HG03097 (cell line): ENCODE data around the gene RASA4B.
A peak's percentile ranks its signal among the peaks of the same experiment; 100 is the strongest.
"Not testable (repeated sequence)": the region's sequence is repeated elsewhere in the genome, so short reads cannot be mapped to it uniquely, and the experiment has no call there.

ENCODE experiments used
- ATAC-seq: cut with Tn5 transposase; IDR thresholded peaks from one replicate; pipeline ENCODE4 v1.9.1; 2021; ENCODE audit not compliant: unreplicated experiment, low FRiP score

Gene RASA4B

DNA sequence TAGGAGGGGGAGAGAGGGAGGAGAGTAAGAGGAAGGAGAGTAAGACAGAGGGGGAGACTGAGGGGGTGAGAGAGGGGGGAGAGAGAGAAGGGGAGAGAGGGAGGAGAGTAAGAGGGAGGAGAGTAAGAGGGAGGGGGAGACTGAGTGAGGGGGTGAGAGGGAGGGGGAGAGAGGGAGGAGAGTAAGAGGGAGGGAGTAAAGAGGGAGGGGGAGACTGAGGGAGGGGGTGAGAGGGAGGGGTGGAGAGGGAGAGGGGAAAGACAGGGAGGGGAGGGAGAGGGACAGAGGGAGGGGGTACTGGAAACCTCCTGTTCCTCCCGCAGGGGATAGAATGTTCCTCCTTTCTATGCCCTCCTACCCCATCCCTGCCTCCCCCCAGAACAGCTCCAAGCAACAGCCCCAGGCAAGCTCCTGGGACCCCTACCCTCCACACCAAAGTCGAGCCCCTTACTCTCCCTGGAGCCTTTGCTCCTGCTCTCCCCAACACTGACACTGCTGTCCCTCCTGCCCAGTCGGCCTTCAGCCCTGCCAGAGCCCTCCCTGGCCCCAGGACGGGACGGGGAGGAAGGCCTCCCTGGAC is 4.8 kb downstream of the RASA4B start:
- ATAC-seq = not testable (repeated sequence)

DNA sequence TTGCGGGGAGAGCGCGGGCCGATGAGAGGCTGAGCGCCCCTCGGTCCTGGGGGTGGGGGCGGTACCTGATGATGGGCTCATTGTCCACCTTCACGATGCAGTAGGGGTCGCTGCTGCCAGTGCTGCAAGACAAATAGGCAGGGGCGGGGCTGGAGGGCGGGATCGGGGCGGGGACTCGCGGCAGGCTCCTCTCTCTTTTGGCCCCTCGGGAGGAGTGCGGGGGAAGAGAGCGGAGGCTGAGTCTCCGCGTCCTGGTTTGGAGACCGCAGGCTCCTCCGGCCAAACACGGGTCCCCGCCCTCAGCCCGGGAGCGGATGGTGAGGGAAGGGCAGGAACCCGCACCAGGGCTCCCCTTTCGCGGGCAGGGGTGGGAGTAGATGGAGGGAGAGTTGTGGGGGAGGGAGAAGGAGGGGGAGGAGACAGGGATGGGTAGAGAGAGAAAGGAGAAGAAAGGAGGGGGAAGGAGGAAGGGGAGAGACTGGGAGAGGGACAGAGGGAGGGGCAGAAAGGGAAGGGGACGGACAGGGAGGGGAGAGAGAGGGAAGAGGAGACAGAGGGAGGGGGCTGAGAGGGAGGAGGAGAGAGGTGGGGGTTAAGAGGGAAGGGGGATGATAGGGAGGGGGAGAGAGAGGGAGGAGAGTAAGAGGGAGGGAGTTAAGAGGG is 5.6 kb downstream of the RASA4B start:
- ATAC-seq = peak; percentile 23

DNA sequence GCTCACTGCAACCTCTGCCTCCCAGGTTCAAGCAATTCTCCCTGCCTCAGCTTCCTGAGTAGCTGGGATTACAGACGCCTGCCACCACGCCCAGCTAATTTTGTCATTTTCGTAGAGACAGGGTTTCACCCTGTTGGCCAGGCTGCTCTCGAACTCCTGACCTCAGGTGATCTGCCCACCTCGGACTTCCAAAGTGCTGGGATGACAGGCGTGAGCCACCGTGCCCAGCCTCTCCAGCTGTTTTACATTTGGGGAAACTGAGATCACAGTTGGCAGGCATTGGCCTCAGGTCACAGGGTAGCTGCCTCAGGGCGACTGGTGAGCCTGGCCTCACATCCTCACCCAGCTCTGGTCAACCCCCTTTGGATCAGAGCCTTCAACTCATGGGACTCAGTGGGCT is 7.0 kb downstream of the RASA4B start:
- ATAC-seq = not testable (repeated sequence)

DNA sequence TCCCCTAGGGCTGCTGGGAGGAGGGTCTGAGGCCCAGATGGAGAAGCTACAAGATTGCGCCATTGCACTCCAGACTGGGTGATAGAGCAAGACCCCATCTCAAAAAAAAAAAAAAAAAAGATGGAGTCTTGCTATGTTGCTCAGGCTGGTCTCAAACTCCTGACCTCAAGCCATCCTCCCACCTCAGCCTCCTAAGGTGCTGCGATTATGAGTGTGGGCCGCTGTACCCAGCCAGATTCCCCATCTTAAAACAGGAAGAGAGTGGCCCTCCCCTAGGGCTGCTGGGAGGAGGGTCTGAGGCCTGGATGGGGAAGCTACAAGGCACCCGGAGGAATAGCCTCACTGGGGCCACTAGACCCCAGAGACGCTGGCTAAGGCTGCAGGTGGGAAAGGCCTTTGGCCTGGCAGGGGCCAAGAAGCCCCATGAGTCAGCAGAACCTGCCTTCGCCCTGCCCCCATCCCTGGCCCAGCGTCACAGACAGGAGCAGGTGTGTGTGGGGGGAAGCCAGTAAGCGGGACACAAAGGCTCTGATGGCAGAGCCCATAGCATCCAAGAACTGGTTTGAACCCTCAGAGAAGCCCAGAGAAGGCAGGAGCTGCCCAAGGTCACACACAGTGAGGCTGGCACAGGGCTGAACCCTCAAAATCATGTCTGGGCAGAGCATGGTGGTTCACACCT is 10.0 kb downstream of the RASA4B start:
- not testable (repeated sequence) for ATAC-seq

DNA sequence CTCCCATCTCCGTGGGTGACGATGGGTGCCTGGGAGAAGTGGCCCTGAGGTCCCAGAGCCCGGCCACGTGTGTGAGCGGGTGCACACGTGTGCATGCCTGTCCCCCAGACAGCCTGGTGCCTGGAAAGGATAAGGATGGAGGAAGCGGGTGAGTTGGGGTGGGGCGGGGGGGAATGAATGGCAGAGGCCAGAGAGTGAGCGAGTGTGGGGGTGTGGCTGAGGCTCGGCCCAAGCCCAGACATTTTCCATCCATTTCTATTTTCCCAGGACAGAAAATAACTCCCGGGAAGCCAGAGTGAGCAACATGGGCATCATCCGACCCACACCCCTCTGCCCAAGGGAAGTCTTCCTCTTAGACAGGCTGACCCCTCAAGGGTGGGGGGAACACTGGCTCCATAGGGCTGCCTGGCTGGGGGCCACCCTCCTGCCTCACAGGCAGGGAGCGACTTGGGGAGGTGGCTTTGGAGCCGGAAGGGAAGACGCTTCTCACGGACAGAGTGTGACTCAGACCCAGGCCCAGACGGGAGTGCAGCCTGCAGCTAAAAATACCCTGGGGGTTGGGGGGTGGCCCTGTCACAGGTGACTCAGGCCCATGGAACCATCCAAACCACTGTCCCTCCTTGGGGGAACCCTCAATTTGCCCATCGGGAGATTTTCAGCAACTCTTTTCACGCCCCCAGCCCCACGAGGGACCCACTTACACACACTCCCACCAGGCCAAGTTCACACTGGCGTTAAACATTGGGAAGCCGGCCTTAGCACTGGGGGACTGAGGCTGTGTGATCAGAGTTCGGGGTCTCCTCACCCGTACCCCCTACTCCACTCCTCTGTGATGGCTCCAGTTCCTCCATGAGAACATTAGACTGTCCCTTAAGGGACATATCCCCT is 12.0 kb downstream of the RASA4B start:
- ATAC-seq = not testable (repeated sequence)

DNA sequence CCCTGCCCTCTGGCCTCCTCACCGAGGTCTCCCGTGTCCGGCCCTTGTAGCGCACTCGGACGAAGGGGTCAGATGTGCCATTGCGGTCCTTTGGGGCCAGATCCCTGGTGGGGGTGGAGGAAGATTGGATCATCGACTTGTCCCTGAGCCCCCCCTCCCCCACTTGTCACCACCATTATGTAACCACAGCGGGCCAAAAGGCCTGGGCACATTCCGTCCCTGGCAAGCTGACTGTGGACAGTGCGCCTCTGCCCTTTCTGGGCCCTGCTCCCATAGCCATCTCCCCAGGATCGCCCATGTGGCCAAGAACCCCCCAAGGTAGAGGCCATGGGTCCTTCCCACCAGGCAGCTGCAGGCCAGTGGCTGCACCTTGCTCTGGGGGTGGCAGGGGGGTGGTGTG is 14.4 kb downstream of the RASA4B start:
- not testable (repeated sequence) for ATAC-seq

DNA sequence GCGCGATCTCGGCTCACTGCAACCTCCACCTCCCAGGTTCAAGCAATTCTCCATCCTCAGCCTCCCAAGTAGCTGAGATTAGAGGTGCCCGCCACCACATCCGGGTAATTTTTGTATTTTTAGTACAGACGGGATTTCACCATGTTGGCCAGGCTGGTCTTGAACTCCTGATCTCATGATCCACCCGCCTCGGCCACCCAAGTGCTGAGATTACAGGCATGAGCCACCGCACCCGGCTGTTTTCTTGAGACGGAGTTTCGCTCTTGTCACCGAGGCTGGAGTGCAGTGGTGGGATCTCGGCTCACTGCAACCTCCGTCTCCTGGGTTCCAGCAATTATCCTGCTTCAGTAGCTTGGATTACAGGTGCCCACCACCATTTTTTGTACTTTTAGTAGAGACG is 19.3 kb downstream of the RASA4B start:
- not testable (repeated sequence) for ATAC-seq

DNA sequence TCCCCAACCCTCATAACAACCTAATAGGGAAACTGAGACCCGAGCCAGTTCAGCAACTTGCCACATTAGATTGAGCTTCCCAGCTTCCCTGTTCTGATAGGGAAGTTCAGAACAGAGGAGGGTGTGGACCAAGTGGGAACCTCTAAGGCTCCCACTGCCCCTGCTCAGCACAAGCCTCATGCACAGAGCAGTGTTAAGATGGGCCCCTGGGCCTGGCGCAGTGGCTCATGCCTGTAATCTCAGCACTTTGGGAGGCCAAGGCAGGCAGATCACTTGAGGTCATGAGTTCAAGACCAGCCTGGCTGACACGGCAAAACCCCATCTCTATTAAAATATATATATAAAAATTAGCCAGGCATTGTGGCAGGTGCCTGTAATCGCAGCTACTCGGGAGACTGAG is 20.3 kb downstream of the RASA4B start:
- not testable (repeated sequence) for ATAC-seq

DNA sequence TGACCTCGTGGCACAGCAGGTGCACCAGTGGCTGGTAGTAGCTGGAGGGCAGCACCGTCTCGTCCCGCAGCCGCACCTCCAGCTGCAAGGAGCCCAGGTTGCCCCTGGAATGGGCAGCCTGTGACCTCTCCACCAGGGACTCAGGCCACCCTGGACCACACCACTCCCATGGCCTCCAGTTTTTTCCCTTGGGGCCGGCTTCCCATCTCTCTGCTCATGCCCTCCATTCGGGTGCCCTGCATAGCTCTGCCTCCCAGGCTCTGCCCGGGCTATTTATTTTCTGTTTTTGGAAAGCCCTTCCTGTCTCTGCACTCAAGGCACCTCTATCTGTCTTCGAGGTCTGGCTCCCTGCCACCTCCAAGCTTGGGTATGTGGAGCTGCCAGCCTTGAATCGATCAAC is 20.7 kb downstream of the RASA4B start:
- not testable (repeated sequence) for ATAC-seq

DNA sequence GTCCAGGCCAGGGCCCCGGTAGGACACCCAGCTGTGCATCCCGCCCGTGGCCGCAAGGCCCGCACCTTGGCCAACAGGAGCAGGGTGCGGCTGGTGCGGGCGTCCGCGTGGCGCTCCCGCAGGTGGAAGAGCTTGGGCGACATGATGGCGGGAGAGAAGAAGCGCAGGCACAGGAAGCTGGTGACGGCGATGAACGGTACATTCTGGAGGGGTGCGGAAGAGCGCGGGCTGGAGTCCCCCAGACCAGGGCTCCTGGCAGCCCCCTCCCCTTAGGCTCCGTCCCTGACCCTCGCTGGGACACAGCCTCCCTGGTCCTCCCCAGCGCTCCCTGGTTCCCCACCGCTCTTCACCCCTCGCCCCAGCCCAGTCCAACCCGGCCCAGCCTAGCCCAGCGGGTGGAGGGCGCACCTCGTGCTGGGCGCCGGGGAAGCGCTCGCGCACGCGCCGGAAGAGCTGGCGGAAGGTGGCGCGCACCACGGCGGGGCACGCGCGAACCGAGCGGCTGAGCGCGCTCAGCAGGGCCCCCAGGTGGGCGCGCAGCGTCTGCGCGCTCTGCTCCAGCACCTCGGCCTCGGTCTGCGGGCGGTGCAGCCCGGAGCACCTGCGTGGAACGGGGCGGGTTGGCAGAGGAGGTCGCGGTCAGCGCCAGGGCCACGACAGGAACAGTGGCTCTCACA is 23.0 kb downstream of the RASA4B start:
- peak; percentile 51 for ATAC-seq

DNA sequence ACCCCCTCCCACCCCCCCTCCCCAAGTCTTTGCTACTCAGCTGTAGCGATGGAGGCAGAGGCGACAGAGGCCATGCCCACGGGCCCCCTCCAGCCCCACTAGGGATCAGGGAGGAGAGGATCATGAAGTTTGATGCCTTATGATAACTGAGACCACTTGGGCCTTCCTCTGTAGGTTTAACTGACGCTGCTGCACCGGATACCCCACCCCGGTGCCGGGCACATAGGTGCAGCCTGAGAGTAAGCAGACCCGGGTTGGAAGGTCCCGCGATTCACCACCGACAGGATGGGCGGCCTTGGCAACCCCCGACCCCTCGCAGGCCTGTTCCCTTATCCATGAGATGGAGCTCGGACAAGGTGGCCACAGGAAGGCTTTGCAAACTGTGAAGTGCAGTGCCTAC is 23.6 kb downstream of the RASA4B start:
- peak; percentile 1 for ATAC-seq

DNA sequence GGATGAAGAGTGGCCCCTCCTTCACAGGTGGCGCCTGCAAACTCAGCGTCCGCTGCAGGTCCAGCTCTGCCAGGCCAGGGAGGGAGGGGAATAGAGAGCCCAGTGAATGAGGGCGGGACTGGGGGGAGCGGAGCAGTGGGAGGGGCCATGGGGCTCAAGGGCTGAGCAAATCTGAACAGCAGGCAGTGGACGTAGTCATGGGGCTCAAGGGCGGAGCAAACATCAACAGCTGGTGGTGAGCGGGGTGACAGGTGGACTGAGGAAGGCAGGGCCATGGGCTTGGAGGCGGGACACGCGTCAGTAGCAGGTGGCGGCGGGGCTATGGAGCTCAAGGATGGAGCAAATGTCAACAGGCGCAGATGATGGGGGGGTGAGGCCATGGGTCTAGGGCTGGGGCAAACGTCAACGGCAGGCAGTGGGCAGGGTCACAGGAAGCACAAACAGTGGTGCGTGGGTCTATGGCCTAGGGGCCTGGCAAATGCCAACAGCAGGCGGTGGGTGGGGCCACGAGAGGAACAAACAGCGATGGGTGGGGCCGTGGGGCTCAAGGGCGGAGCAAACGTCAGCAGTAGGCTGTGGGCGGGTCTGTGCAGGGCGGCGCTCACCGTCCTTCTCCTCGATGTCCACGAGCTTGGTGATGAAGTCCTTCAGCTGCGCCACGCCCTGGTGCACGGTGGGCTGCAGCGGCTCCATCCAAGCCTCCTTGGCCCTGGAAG is 24.2 kb downstream of the RASA4B start:
- ATAC-seq = peak; percentile 26

DNA sequence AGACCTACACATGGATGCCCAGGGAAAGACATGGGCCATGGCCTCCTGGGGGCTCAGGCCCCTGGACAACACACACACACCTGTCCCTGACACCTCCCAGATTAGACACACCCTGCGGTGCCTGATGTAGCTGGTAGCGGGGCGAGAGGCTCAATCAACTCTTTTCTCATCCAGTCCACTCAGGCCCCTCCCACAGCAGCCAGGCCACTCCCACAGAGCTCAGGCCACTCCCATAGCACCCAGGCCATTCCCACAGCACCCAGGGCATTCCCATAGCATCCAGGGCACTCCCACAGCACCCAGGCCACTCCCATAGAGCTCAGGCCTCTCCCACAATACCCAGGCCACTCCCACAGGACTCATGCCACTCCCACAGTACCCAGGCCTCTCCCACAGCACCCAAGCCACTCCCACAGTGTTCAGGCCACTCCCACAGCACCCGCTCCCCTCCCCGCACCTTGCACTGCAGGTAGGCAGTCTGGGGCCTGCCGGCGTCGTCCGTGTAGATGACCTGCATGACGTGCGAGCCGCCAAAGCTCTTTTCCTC is 27.0 kb downstream of the RASA4B start:
- ATAC-seq = peak; percentile 21

DNA sequence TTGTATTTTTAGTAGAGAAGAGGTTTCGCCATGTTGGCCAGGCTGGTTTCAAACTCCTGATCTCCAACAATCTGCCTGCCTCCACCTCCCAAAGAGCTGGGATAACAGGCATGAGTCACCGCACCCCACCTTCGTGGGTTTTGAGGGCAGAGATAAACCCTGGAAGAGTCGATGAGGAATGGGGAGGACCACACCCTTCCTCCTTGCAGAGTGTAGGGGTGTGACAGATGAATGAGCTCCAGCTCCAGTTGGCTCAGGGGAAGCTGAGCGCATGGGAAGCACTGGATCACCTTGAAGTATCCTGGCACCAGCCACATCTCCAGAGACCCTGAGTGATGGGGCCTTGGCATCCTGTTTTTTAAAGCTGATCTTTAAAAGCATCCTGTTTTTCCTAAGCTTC is 33.3 kb downstream of the RASA4B start:
- not testable (repeated sequence) for ATAC-seq

DNA sequence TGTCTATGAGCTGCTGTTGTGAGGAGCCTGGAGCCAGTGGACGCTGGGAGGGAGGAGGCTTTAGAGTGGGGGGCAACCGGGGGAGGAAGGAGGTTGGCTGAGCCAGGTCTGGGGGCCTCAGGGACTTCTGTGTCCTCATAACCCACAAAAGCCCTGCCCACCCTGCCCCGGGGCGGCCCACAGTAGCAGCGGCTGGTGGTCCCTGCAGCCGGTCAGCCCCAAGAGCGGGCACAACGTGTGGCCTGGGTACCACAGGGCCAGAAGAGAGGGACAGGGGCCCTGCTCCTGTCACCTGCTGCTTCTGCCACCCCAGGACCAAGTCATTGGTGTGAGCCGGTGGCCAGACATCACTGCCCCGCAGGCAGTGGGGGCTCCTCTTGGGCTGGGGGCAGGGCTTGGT is 35.6 kb downstream of the RASA4B start:
- ATAC-seq = not testable (repeated sequence)

DNA sequence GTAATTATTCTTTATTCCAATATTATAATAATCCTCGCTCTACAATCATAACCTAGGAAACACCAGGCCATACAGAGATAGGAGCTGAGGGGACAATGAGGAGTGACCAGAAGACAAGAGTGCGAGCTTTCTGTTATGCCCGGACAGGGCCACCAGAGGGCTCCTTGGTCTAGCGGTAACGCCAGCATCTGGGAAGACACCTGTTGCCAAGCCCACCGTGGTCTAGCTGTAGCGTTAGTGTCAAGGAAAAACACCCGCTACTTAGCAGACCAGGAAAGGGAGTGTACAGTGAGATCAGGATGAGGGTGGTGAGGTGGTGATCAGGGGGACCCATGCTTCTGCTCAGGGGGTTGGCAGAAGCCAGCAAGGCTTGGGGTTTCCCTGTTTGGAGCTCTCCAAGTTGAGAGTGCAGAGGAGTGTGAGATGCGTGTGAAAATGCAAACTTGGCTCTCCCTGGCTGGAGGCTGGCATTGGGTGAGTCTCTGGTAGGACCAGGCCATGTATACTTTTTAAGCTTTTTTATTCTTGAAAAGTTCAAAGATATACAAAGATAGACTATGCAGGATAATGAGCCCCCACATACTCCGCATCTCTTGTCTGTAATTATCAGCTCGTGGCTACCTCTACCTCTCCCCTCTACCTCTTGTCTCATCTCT is 37.5 kb downstream of the RASA4B start:
- ATAC-seq = not testable (repeated sequence)

DNA sequence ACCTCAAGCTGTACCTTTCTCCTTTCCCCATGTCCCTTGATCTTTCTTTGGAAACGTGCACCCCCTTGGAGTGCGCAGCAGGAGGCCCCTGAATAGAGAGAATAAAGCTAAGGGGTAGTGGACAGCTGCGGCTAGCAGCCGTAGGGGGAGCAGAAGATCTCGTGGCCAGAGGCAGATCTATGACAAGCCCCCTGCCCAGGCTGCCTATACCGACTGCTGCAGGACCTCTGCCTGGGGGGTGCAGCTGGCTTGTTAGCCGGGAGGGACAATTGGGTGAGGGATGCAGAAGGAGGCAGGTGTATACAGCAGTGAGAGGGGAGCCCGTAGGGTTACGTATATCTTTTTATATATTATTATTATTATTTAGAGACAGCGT is 38.4 kb downstream of the RASA4B start:
- ATAC-seq = peak; percentile 33

DNA sequence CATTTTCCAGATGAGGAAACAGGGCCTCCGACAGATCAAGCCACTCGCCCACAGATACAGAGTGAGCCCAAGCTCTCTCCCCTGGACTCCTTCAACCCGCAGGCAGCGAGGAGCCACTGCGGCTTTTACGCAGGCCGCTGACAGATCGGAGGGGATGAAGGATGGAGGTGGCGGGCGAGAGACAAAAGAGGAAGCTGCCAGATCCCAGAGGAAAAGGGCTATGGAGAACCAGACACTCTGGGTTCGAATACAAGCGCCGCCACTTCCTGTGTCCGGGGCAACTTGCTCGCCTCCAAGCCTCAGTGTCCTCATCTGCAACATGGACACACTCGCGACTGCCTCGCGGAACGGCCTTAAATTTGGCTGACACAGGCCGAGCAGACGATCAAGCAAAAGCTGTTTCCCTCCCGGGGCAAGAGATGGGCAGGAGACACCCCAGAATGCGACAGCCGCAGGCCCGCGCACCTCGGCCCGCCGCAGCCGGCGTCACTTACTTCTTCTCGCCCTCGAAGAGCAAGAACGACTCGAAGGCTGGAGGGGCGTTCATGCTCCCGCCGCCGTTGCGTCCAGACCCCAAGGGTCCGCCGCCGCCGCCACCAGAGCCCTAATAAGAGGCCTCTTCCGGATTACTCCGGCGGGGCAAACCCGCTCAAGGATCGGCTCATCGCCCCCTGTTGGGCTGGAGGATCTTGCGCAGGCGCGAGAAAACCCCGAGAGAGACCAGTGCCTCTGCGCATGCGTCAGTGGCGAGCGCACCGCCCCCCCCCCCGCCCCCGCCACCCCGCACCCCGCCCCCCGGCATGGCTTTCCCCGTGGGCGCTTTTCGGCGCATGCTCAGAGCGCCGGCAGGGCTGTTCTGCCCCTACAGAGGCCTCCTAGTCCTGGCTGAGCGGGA is 39.0 kb downstream of the RASA4B start, which contains the start of gene POLR2J:
Gene POLR2J, minus strand, starts transcription at position 609 of the 895 bp plus-strand sequence. Its CDS starts 62 bp downstream, at position 547.
- peak; percentile 83 for ATAC-seq
